ENCODE data around the gene FAM124B. TPM values are rescaled to one million over a fixed set of nuclear protein-coding genes. Genes with fewer than 3 reads are reported as not detected.

The FAM124B gene
- total RNA-seq, 1 donor = under 0.01 TPM

DNA sequence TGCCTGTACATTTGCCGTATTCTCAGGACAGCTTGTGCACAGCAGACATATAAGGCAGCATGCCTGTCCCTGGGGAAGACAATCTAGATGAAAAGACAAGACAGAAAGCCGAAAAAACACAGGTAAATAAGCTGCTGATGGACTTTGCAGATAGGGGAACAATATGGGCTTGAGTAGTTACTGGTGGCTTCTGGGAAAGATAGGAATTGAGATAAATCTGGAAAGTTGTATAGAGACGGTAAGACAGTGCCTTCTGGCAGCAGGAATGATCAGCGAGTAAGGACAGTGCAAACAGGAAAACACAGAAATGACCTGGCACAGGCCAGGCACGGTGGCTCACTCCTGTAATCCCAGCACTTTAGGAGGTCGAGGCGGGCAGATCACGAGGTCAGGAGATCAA is 70.2 kb downstream of the FAM124B start:
- no peak for DNase-seq (ENCODE audit: low read depth)
- H3K4me3 ChIP-seq (ENCODE audit: low read depth, low read length) = no peak overlapping the region
- TF ChIP-seq, protein P1, sequence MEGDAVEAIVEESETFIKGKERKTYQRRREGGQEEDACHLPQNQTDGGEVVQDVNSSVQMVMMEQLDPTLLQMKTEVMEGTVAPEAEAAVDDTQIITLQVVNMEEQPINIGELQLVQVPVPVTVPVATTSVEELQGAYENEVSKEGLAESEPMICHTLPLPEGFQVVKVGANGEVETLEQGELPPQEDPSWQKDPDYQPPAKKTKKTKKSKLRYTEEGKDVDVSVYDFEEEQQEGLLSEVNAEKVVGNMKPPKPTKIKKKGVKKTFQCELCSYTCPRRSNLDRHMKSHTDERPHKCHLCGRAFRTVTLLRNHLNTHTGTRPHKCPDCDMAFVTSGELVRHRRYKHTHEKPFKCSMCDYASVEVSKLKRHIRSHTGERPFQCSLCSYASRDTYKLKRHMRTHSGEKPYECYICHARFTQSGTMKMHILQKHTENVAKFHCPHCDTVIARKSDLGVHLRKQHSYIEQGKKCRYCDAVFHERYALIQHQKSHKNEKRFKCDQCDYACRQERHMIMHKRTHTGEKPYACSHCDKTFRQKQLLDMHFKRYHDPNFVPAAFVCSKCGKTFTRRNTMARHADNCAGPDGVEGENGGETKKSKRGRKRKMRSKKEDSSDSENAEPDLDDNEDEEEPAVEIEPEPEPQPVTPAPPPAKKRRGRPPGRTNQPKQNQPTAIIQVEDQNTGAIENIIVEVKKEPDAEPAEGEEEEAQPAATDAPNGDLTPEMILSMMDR (IDR thresholded peaks at IDR 0.05; ENCODE audit: insufficient read depth, low read depth, low read length) = no peak

DNA sequence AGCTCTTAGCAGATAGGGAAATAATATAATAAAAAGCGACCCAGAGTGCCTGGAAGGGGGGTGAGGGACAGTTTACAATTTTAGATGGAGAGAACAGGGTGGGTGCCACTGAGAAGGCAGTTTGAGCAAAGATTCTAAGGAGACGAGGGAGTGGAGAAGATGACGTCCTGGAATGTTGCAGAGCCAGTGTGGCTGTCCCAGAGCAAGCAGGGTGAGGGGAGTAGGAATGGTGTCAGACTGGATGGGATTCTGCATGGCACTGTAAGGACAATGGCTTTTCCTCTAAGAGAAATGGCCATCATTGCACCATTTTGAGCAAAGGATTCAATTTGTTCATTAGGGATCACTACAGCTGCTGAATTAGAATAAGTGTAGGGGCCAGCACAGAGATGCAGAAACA is 73.1 kb downstream of the FAM124B start:
- H3K4me3 ChIP-seq (ENCODE audit: low read depth, low read length) = no peak overlapping the region
- TF ChIP-seq, protein P1 (IDR thresholded peaks at IDR 0.05; ENCODE audit: insufficient read depth, low read depth, low read length) = no peak
- no peak for DNase-seq (ENCODE audit: low read depth)

Other genes with a start within 250 kb of the FAM124B start
- gene CUL3, start 183.3 kb upstream of the FAM124B start, total RNA-seq = 61.2 and 82.5 TPM in 2 replicates

All from fibroblast of villous mesenchyme (primary cell).